PFSK-1 (cell line): ENCODE data around the gene METTL25B.

Experiments
- FOXP2 ChIP-seq: optimal IDR thresholded peaks from 2 replicates; pipeline ENCODE3; 2011; ENCODE audit warnings: borderline replicate concordance, control low read depth, inconsistent platforms; ENCODE audit not compliant: insufficient read depth; ENCODE audit errors: extremely low read length, extremely low read depth
- POLR2AphosphoS5 ChIP-seq: IDR thresholded peaks from 2 replicates; pipeline ENCODE4 v1.6.1; 2012; ENCODE audit warnings: low read depth, mild to moderate bottlenecking, control low read depth, low read length, moderate library complexity
- REST ChIP-seq, 2 experiments: IDR thresholded peaks; 2 replicates each; pipeline versions ENCODE4 v1.6.1 to v1.8.0; 2011 to 2012; ENCODE audit warnings: low read depth in 2 of 2, low read length in 2 of 2, control low read depth in 1 of 2, inconsistent platforms in 1 of 2, mild to moderate bottlenecking in 1 of 2, moderate library complexity in 1 of 2; ENCODE audit not compliant: insufficient read depth in 1 of 2
- SIN3A ChIP-seq: IDR thresholded peaks from 2 replicates; pipeline ENCODE4 v1.6.1; 2012; ENCODE audit warnings: mild to moderate bottlenecking, low read length, moderate library complexity, borderline replicate concordance; ENCODE audit not compliant: insufficient read depth
- TAF1 ChIP-seq: IDR thresholded peaks from 2 replicates; pipeline ENCODE4 v1.6.1; 2012; ENCODE audit warnings: low read length, control low read depth, borderline replicate concordance; ENCODE audit not compliant: insufficient read depth

Gene METTL25B

GRCh38 chr1:156776942-156777341, 48.7 kb downstream of the METTL25B start:
- no peak for TF ChIP-seq FOXP2
- TF ChIP-seq REST (IDR thresholded peaks at IDR 0.05; ENCODE audit: insufficient read depth in 1 of 2, low read depth in 2 of 2, low read length in 2 of 2), result no peak
- no peak for TF ChIP-seq SIN3A
- no peak for TF ChIP-seq POLR2AphosphoS5
- TF ChIP-seq TAF1, result no peak

GRCh38 chr1:156777573-156777972, 49.3 kb downstream of the METTL25B start:
- TF ChIP-seq REST (IDR thresholded peaks at IDR 0.05; ENCODE audit: insufficient read depth in 1 of 2, low read depth in 2 of 2, low read length in 2 of 2), result no peak
- no peak for TF ChIP-seq SIN3A
- TF ChIP-seq POLR2AphosphoS5, result no peak
- no peak for TF ChIP-seq FOXP2
- no peak for TF ChIP-seq TAF1

- no peak for TF ChIP-seq FOXP2
- TF ChIP-seq TAF1, result no peak
- no peak for TF ChIP-seq POLR2AphosphoS5
- no peak for TF ChIP-seq SIN3A
- TF ChIP-seq REST (IDR thresholded peaks at IDR 0.05; ENCODE audit: insufficient read depth in 1 of 2, low read depth in 2 of 2, low read length in 2 of 2), result no peak
These were observed 53.4 kb downstream of the METTL25B start for GRCh38 chr1:156781585-156782186.

DNA sequence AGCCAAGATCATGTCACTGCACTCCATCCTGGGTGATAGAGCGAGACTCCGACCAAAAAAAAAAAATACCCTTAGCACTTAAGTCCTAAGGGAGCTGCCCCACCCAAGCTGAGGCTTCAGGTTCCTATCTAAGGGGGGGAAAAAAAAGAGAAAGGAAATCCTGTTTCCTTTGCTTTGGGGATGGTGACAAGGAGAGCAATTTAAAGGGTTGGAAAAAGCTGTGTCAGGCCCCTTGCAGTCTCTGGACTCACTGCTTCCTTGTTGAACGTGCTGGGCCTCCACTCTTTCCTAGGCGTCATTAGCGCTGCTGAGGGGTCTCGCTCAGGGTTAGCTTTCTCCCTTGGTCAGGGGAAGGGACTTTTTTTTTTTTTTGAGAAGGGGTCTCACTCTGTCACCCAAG, 57.2 kb downstream of the METTL25B start:
- TF ChIP-seq POLR2AphosphoS5 (no peak), REST (IDR thresholded peaks at IDR 0.05; ENCODE audit: insufficient read depth in 1 of 2, low read depth in 2 of 2, low read length in 2 of 2) (no peak), FOXP2 (no peak), SIN3A (no peak), TAF1 (no peak)
